Posterior cingulate gyrus (tissue), 11 donors: ENCODE measurements around the gene TFF3.

Experiments
- DNase-seq, 10 donors: peaks; one replicate each; pipeline versions ENCODE4 v3.0.0 to v3.0.0-alpha.2; 2020 to 2021; ENCODE audit warnings: mixed read lengths in 3 of 10
- intact Hi-C: fragments of 100-400 bp; cut with DNase I; formaldehyde crosslinking; loops from one replicate; pipeline ENCODE4 v1.15.1; 2023

The TFF3 gene

GRCh38 chr21:42347601-42348327, 32.6 kb upstream of the TFF3 start:
- intact Hi-C loops: loop anchor here (10.0 kb wide), 1 partner anchor 97 kb away; no protein-coding TSS in a partner anchor
- DNase-seq: peak in 1 of 10 donors; percentile 67

GRCh38 chr21:42346866-42347600, 31.8 kb upstream of the TFF3 start:
- intact Hi-C loops: loop anchor here (10.0 kb wide), 1 partner anchor 98 kb away; no protein-coding TSS in a partner anchor
- peak in 1 of 10 donors; percentile 41 for DNase-seq

GRCh38 chr21:42346441-42346840, 31.2 kb upstream of the TFF3 start:
- peak in 1 of 10 donors; percentile 22 for DNase-seq
- intact Hi-C loops: loop anchor here (10.0 kb wide), 1 partner anchor 98 kb away; no protein-coding TSS in a partner anchor

- DNase-seq: no peak
Observed at GRCh38 chr21:42344631-42345030, 29.4 kb upstream of the TFF3 start.

GRCh38 chr21:42343963-42344510, 28.8 kb upstream of the TFF3 start:
- intact Hi-C loops: loop anchor here (10.0 kb wide), 1 partner anchor 101 kb away; no protein-coding TSS in a partner anchor
- peak in 1 of 10 donors; percentile 43 for DNase-seq

More at GRCh38 chr21:42344631-42345030, 29.4 kb upstream of the TFF3 start:
- intact Hi-C loops: loop anchor here (10.0 kb wide), 1 partner anchor 100 kb away; no protein-coding TSS in a partner anchor

- intact Hi-C loops: loop anchor here (10.0 kb wide), 1 partner anchor 101 kb away; no protein-coding TSS in a partner anchor
- peak in 1 of 10 donors; percentile 57 for DNase-seq
Observed at GRCh38 chr21:42343556-42343955, 28.3 kb upstream of the TFF3 start.

GRCh38 chr21:42343101-42343500, 27.9 kb upstream of the TFF3 start:
- peak in 1 of 10 donors; percentile 62 for DNase-seq
- intact Hi-C loops: loop anchor here (10.0 kb wide), 1 partner anchor 102 kb away; no protein-coding TSS in a partner anchor

- peak in 1 of 10 donors; percentile 39 for DNase-seq
- intact Hi-C loops: loop anchor here (10.0 kb wide), 1 partner anchor 103 kb away; no protein-coding TSS in a partner anchor
Observed at GRCh38 chr21:42341776-42342542, 26.8 kb upstream of the TFF3 start.

GRCh38 chr21:42340187-42341050, 25.2 kb upstream of the TFF3 start:
- intact Hi-C loops: loop anchor here (10.0 kb wide), 1 partner anchor 104 kb away; no protein-coding TSS in a partner anchor
- DNase-seq: peak in 1 of 10 donors; percentile 55

GRCh38 chr21:42338729-42339715, 23.8 kb upstream of the TFF3 start:
- intact Hi-C loops: no loop called here

GRCh38 chr21:42337830-42338728, 22.9 kb upstream of the TFF3 start:
- intact Hi-C loops: no loop called here
- peak in 7 of 10 donors; percentile 55 to 92 (median 77) for DNase-seq

More at GRCh38 chr21:42338729-42339715, 23.8 kb upstream of the TFF3 start:
- DNase-seq: peak in 1 of 10 donors; percentile 72

- intact Hi-C loops: no loop called here
- DNase-seq: no peak
Observed at GRCh38 chr21:42337276-42337675, 22.1 kb upstream of the TFF3 start.

GRCh38 chr21:42336054-42336453, 20.8 kb upstream of the TFF3 start:
- no peak for DNase-seq
- intact Hi-C loops: no loop called here

- DNase-seq: no peak
- intact Hi-C loops: no loop called here
Observed at GRCh38 chr21:42332557-42333317, 17.5 kb upstream of the TFF3 start.

- intact Hi-C loops: no loop called here
- DNase-seq: no peak
Observed at GRCh38 chr21:42331660-42332059, 16.5 kb upstream of the TFF3 start.
